K562 (cell line): ENCODE results near the gene CNDP2.
"Not testable (repeated sequence)": the region's sequence is repeated elsewhere in the genome, so short reads cannot be mapped to it uniquely, and the experiment has no call there.

Experiments
- HDAC8 ChIP-seq: fragments of 450-650 bp; IDR thresholded peaks from 2 replicates; pipeline ENCODE4 v1.6.1; 2016; ENCODE audit warnings: mild to moderate bottlenecking, missing genetic modification characterization, moderate library complexity, missing compliant biosample characterization
- TOE1 ChIP-seq, 2 experiments: fragments of 450-650 bp in 1 of 2; sonication (generic) in 1 of 2; formaldehyde crosslinking in 1 of 2; IDR thresholded peaks; 2 replicates each; pipeline versions ENCODE4 v1.7.1 to v1.8.0; 2016 to 2022; ENCODE audit warnings: borderline replicate concordance in 2 of 2, mild to moderate bottlenecking in 2 of 2, antibody characterized with exemption in 1 of 2, inconsistent platforms in 1 of 2, low read depth in 1 of 2, missing genetic modification reagents in 1 of 2, moderate library complexity in 1 of 2
- TF ChIP-seq, protein P1 (sequence below), 3 experiments: IDR thresholded peaks in 2 of 3; conservative IDR thresholded peaks in 1 of 3; 2 replicates each; pipeline ENCODE4 v1.5.1; 2011 to 2012; ENCODE audit warnings: low read length in 3 of 3, mild to moderate bottlenecking in 3 of 3, control low read depth in 2 of 3, improper control_type of control experiment in 1 of 3, inconsistent platforms in 1 of 3, low read depth in 1 of 3, mixed read lengths in 1 of 3, moderate library complexity in 1 of 3; ENCODE audit not compliant: insufficient read depth in 2 of 3

DNA sequence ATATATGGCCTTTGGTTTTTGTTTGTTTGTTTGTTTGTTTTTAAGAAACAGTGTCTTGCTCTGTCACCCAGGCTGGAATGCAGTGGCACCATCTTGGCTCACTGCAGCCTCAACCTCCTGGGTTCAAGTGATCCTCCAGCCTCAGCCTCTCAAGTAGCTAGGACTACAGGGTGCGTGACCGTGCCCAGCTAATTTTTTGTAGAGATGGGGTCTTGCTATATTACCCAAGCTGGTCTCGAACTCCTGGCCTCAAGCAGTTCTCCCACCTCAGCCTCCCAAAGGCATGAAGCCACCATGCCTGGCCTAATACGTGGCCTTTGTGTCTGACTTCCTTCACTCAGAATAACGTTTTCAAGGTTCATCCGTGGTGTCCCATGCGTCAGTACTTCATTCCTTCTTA lies 28.8 kb downstream of the CNDP2 start:
- TF ChIP-seq, protein P1, sequence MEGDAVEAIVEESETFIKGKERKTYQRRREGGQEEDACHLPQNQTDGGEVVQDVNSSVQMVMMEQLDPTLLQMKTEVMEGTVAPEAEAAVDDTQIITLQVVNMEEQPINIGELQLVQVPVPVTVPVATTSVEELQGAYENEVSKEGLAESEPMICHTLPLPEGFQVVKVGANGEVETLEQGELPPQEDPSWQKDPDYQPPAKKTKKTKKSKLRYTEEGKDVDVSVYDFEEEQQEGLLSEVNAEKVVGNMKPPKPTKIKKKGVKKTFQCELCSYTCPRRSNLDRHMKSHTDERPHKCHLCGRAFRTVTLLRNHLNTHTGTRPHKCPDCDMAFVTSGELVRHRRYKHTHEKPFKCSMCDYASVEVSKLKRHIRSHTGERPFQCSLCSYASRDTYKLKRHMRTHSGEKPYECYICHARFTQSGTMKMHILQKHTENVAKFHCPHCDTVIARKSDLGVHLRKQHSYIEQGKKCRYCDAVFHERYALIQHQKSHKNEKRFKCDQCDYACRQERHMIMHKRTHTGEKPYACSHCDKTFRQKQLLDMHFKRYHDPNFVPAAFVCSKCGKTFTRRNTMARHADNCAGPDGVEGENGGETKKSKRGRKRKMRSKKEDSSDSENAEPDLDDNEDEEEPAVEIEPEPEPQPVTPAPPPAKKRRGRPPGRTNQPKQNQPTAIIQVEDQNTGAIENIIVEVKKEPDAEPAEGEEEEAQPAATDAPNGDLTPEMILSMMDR (IDR thresholded peaks at IDR 0.05 in 2 of 3, conservative IDR thresholded peaks at IDR 0.05 in 1 of 3; ENCODE audit: insufficient read depth in 2 of 3, low read depth in 1 of 3, low read length in 3 of 3), result not testable (repeated sequence)
- not testable (repeated sequence) for TF ChIP-seq TOE1 (IDR thresholded peaks at IDR 0.05; ENCODE audit: borderline replicate concordance); TOE1 (CRISPR knock-in tag; IDR thresholded peaks at IDR 0.05; ENCODE audit: borderline replicate concordance, low read depth); HDAC8 (tag)
